ENCODE measurements around the gene LIN7B.

LIN7B gene

GRCh38 chr19:49148784-49149651 is 34.8 kb downstream of the LIN7B start:
- Histone ChIP-seq H3K9me3 (no peaks in the 10 kb centered on the region), H3K4me3 (peak overlapping the region; percentile 73 to 78), H3K36me3 (no peaks in the 10 kb centered on the region), H3K4me1 (peaks cover 0 to 49% (median 37%) of the 10 kb centered on the region in 4 donors), H3K27me3 (no peaks in the 10 kb centered on the region), H3K27ac (peak overlapping the region; percentile 71 to 80)
- intact Hi-C loops (cut with DNase I; ENCODE audit: low total_unique reads): loop anchor here (5.0 kb wide), 2 partner anchors 48 to 52 kb away; no protein-coding TSS in a partner anchor
- no peak for TF ChIP-seq CTCF (IDR thresholded peaks at IDR 0.05)
- peak; percentile 98 to 99 for DNase-seq

- Histone ChIP-seq H3K36me3 (no peaks in the 10 kb centered on the region), H3K4me3 (peak overlapping the region; percentile 73 to 78), H3K27me3 (no peaks in the 10 kb centered on the region), H3K27ac (peak overlapping the region; percentile 71 to 80), H3K4me1 (peaks cover 0 to 52% (median 37%) of the 10 kb centered on the region in 4 donors), H3K9me3 (no peaks in the 10 kb centered on the region)
- intact Hi-C loops (cut with DNase I; ENCODE audit: low total_unique reads): loop anchor here (5.0 kb wide), 3 partner anchors 32 to 52 kb away; partner anchors contain the start of genes C19orf73 and PPFIA3
- DNase-seq: peak; percentile 70 to 86
- peak in 1 of 2 experiments; percentile 10 for TF ChIP-seq CTCF (IDR thresholded peaks at IDR 0.05)
Measured at GRCh38 chr19:49149652-49150105, 35.5 kb downstream of the LIN7B start.

- DNase-seq: peak; percentile 79 to 90
- peak overlapping the region; percentile 73 to 78 for H3K4me3 ChIP-seq
- no peak for TF ChIP-seq CTCF (IDR thresholded peaks at IDR 0.05)
- H3K4me1 ChIP-seq: peaks cover 0 to 57% (median 39%) of the 10 kb centered on the region in 4 donors
- intact Hi-C loops (cut with DNase I; ENCODE audit: low total_unique reads): loop anchor here (5.0 kb wide), 1 partner anchor 33 kb away; the partner anchor contains the start of genes C19orf73 and PPFIA3
- H3K36me3 ChIP-seq: no peaks in the 10 kb centered on the region
- H3K9me3 ChIP-seq: no peaks in the 10 kb centered on the region
- H3K27me3 ChIP-seq: no peaks in the 10 kb centered on the region
- peak overlapping the region; percentile 71 to 80 for H3K27ac ChIP-seq
Measured at GRCh38 chr19:49150106-49150943, 36.2 kb downstream of the LIN7B start.

- H3K4me3 ChIP-seq: peak overlapping the region; percentile 73 to 78
- H3K9me3 ChIP-seq: no peaks in the 10 kb centered on the region
- no peaks in the 10 kb centered on the region for H3K36me3 ChIP-seq
- intact Hi-C loops (cut with DNase I; ENCODE audit: low total_unique reads): loop anchor here (5.0 kb wide), 1 partner anchor 34 kb away; the partner anchor contains the start of genes C19orf73 and PPFIA3
- TF ChIP-seq CTCF (IDR thresholded peaks at IDR 0.05): no peak
- peaks cover 0 to 57% (median 38%) of the 10 kb centered on the region in 4 donors for H3K4me1 ChIP-seq
- no peaks in the 10 kb centered on the region for H3K27me3 ChIP-seq
- DNase-seq: no peak
- peak overlapping the region; percentile 71 to 80 for H3K27ac ChIP-seq
Measured at GRCh38 chr19:49150944-49151243, 36.7 kb downstream of the LIN7B start.
